CD4-positive, alpha-beta T cell treated with Interleukin-17A for 1 hour (primary cell): ENCODE results near the gene SUFU.
"Not testable (repeated sequence)": the region's sequence is repeated elsewhere in the genome, so short reads cannot be mapped to it uniquely, and the experiment has no call there.

Experiments
- DNase-seq: peaks from one replicate; pipeline ENCODE4 v3.0.0-alpha.2; 2020

Gene SUFU

GRCh38 chr10:102654969-102655368 is 151.2 kb downstream of the SUFU start:
- DNase-seq: no peak

- DNase-seq: no peak
Measured at GRCh38 chr10:102656026-102656425, 152.3 kb downstream of the SUFU start.

GRCh38 chr10:102656791-102657371 is 153.1 kb downstream of the SUFU start:
- no peak for DNase-seq

GRCh38 chr10:102657451-102657850 is 153.7 kb downstream of the SUFU start:
- DNase-seq: no peak

GRCh38 chr10:102657984-102658724 is 154.4 kb downstream of the SUFU start:
- no peak for DNase-seq

- DNase-seq: no peak
Measured at GRCh38 chr10:102658802-102659201, 155.0 kb downstream of the SUFU start.

GRCh38 chr10:102660888-102661657 is 157.3 kb downstream of the SUFU start:
- DNase-seq: peak; percentile 68

GRCh38 chr10:102661658-102662028 is 157.9 kb downstream of the SUFU start:
- DNase-seq: no peak

- DNase-seq: no peak
Measured at GRCh38 chr10:102665904-102666509, 162.2 kb downstream of the SUFU start.

- DNase-seq: not testable (repeated sequence)
Measured at GRCh38 chr10:102667411-102667810, 163.6 kb downstream of the SUFU start.

- no peak for DNase-seq
Measured at GRCh38 chr10:102668326-102669107, 164.7 kb downstream of the SUFU start.

GRCh38 chr10:102669206-102670064 is 165.7 kb downstream of the SUFU start:
- DNase-seq: no peak

GRCh38 chr10:102670065-102670670 is 166.4 kb downstream of the SUFU start:
- DNase-seq: no peak

- no peak for DNase-seq
Measured at GRCh38 chr10:102670871-102671434, 167.2 kb downstream of the SUFU start.

GRCh38 chr10:102673236-102673818 is 169.6 kb downstream of the SUFU start:
- no peak for DNase-seq

- peak; percentile 88 for DNase-seq
Measured at GRCh38 chr10:102673819-102674511, 170.2 kb downstream of the SUFU start.

GRCh38 chr10:102674566-102674965 is 170.8 kb downstream of the SUFU start:
- DNase-seq: peak; percentile 41

GRCh38 chr10:102675011-102675665 is 171.4 kb downstream of the SUFU start:
- DNase-seq: no peak
